ENCODE measurements around the gene SYMPK.

The SYMPK gene

DNA sequence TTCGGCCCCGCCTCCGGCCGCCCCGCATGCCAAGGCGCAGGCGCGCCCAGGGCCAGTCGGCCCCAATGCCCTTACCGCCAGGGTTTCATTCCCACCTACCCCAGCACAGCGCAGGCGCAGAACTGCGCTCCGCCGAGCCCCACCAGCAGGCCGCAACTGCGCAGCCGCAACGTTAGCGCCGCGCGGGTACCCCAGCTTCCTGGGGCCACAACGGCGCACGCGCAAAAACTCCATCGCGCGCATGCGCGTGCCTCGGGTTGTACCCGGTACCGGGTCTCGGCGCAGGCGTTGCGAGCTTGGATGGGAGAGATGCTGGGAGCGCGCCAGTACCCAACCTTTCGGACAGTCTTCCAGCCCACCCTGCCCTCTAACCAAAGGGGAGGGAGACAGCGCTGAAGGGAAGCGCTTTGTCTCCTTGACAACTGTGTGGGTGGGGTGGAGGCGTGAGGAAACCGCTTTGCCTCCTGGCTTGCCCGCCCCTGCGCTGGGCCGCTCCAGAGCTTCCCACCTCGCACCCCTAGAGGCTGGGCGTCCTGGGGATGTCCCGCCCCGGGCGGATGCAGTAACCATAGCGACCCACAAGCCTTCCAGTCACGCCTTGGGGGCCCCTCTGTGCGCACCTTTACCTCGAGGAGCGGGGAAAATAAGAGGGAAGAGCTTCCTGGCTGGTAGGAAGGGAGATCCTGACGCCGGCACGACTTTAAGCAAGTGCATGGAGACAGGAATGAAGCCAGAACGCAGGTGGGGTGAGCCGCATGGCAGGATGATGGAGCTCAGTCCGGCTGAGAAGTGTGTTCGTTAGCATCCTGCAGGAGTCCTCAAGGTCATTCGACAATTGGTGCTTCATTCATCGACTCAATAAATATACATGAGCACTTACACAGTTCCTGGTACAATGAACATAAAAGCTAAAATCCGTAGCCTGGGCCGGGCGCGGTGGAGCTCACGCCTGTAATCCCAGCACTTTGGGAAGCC is 40.0 kb upstream of the SYMPK start (continued):
- TF ChIP-seq PRDM4 (tag by site-specific recombination; IDR thresholded peaks at IDR 0.05) = no peak; the same call in 1 of the 2 replicates
- no peak for TF ChIP-seq ZNF473 (tag by site-specific recombination; IDR thresholded peaks at IDR 0.05)
- TF ChIP-seq, protein P1, sequence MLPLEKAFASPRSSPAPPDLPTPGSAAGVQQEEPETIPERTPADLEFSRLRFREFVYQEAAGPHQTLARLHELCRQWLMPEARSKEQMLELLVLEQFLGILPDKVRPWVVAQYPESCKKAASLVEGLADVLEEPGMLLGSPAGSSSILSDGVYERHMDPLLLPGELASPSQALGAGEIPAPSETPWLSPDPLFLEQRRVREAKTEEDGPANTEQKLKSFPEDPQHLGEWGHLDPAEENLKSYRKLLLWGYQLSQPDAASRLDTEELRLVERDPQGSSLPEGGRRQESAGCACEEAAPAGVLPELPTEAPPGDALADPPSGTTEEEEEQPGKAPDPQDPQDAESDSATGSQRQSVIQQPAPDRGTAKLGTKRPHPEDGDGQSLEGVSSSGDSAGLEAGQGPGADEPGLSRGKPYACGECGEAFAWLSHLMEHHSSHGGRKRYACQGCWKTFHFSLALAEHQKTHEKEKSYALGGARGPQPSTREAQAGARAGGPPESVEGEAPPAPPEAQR (tag by site-specific recombination; IDR thresholded peaks at IDR 0.05) = no peak
- no peak for TF ChIP-seq ZNF19 (tag by site-specific recombination; IDR thresholded peaks at IDR 0.05; ENCODE audit: low read depth)
- TF ChIP-seq, protein P2, sequence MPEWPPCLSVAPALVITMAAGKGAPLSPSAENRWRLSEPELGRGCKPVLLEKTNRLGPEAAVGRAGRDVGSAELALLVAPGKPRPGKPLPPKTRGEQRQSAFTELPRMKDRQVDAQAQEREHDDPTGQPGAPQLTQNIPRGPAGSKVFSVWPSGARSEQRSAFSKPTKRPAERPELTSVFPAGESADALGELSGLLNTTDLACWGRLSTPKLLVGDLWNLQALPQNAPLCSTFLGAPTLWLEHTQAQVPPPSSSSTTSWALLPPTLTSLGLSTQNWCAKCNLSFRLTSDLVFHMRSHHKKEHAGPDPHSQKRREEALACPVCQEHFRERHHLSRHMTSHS (tag by site-specific recombination; IDR thresholded peaks at IDR 0.05) = no peak
- 0 out of 2 replicates have a peak, but pooled peaks have one; percentile 14 for TF ChIP-seq ZNF280D (tag by site-specific recombination; IDR thresholded peaks at IDR 0.05)
- TF ChIP-seq ZNF138 (tag by site-specific recombination; IDR thresholded peaks at IDR 0.05; ENCODE audit: borderline replicate concordance) = no peak
- no peak for TF ChIP-seq ZNF248 (tag by site-specific recombination; IDR thresholded peaks at IDR 0.05)
- peak; percentile 79 for TF ChIP-seq ZXDB (tag by site-specific recombination; IDR thresholded peaks at IDR 0.05)
- TF ChIP-seq ZNF157 (tag by site-specific recombination; IDR thresholded peaks at IDR 0.05) = no peak; the same call in 1 of the 2 replicates
- no peak for TF ChIP-seq ZNF704 (tag by site-specific recombination; IDR thresholded peaks at IDR 0.05)
- no peak for TF ChIP-seq ZNF292 (tag by site-specific recombination; IDR thresholded peaks at IDR 0.05; ENCODE audit: borderline replicate concordance, low read depth)
- TF ChIP-seq ZNF223 (tag by site-specific recombination; IDR thresholded peaks at IDR 0.05) = no peak
- TF ChIP-seq, protein P3, sequence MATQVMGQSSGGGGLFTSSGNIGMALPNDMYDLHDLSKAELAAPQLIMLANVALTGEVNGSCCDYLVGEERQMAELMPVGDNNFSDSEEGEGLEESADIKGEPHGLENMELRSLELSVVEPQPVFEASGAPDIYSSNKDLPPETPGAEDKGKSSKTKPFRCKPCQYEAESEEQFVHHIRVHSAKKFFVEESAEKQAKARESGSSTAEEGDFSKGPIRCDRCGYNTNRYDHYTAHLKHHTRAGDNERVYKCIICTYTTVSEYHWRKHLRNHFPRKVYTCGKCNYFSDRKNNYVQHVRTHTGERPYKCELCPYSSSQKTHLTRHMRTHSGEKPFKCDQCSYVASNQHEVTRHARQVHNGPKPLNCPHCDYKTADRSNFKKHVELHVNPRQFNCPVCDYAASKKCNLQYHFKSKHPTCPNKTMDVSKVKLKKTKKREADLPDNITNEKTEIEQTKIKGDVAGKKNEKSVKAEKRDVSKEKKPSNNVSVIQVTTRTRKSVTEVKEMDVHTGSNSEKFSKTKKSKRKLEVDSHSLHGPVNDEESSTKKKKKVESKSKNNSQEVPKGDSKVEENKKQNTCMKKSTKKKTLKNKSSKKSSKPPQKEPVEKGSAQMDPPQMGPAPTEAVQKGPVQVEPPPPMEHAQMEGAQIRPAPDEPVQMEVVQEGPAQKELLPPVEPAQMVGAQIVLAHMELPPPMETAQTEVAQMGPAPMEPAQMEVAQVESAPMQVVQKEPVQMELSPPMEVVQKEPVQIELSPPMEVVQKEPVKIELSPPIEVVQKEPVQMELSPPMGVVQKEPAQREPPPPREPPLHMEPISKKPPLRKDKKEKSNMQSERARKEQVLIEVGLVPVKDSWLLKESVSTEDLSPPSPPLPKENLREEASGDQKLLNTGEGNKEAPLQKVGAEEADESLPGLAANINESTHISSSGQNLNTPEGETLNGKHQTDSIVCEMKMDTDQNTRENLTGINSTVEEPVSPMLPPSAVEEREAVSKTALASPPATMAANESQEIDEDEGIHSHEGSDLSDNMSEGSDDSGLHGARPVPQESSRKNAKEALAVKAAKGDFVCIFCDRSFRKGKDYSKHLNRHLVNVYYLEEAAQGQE (tag by site-specific recombination; IDR thresholded peaks at IDR 0.05) = no peak; the same call in 1 of the 2 replicates
- TF ChIP-seq ZNF175 (tag by site-specific recombination; IDR thresholded peaks at IDR 0.05) = no peak
- TF ChIP-seq HOXA7 (CRISPR knock-in tag; IDR thresholded peaks at IDR 0.05; ENCODE audit: borderline replicate concordance) = no peak
- no peak for TF ChIP-seq ZNF529 (tag by site-specific recombination; IDR thresholded peaks at IDR 0.05; ENCODE audit: insufficient replicate concordance)
- TF ChIP-seq ZEB2 (tag by site-specific recombination; IDR thresholded peaks at IDR 0.05) = peak; percentile 76
- TF ChIP-seq ZNF626 (tag by site-specific recombination; IDR thresholded peaks at IDR 0.05) = no peak
- 0 out of 2 replicates have a peak, but pooled peaks have one; percentile 20 for TF ChIP-seq ZNF843 (tag by site-specific recombination; IDR thresholded peaks at IDR 0.05)
- TF ChIP-seq, protein P4, sequence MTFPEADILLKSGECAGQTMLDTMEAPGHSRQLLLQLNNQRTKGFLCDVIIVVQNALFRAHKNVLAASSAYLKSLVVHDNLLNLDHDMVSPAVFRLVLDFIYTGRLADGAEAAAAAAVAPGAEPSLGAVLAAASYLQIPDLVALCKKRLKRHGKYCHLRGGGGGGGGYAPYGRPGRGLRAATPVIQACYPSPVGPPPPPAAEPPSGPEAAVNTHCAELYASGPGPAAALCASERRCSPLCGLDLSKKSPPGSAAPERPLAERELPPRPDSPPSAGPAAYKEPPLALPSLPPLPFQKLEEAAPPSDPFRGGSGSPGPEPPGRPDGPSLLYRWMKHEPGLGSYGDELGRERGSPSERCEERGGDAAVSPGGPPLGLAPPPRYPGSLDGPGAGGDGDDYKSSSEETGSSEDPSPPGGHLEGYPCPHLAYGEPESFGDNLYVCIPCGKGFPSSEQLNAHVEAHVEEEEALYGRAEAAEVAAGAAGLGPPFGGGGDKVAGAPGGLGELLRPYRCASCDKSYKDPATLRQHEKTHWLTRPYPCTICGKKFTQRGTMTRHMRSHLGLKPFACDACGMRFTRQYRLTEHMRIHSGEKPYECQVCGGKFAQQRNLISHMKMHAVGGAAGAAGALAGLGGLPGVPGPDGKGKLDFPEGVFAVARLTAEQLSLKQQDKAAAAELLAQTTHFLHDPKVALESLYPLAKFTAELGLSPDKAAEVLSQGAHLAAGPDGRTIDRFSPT (tag by site-specific recombination; IDR thresholded peaks at IDR 0.05) = 0 out of 2 replicates have a peak, but pooled peaks have one; percentile 59
- TF ChIP-seq ZNF354C (tag by site-specific recombination; IDR thresholded peaks at IDR 0.05; ENCODE audit: borderline replicate concordance, low read depth) = no peak

Data from HEK293 (cell line).